ENCODE results near the gene DKKL1. TPM values are rescaled to one million over a fixed set of nuclear protein-coding genes. Genes with fewer than 3 reads are reported as not detected.

DKKL1 gene
- total RNA-seq, 1 experiment from 2014 or later: 0.95 TPM

DNA sequence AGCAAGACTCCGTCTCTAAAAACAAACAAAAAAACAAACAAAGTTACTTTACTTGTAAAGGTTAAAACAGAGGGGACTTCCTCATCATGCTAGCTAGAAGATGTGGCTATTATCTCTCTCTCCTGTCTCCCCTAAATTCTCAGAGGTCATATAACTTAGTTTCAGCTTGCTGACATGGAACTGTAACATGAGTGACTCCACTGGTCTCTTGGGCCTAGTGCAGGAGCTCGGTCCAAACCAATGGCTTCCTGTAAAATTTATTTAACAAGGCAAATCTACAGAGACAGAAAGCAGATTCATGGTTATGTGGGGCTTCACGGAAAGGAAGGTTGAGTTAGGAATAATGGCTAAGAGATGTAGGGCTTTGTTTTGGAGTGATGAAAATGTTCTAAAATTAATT lies 14.8 kb downstream of the DKKL1 start:
- in situ Hi-C loops (cut with HindIII; ENCODE audit: low pct_unique_long_range_greater_than_20kb, low sequenced_read_pairs): no loop called here
- H3K27ac ChIP-seq (ENCODE audit: low read length): no peak overlapping the region
- CTCF ChIA-PET: no interaction called here
- H3K36me3 ChIP-seq (ENCODE audit: control insufficient read depth, insufficient read depth, low read length): no peaks in the 10 kb centered on the region
- ATAC-seq (no peak), DNase-seq (ENCODE audit: low read depth, low spot score) (no peak)
- intact Hi-C loops (cut with micrococcal nuclease; ENCODE audit: unreplicated experiment): no loop called here
- POLR2A ChIA-PET: no interaction called here
- peaks cover 8% of the 10 kb centered on the region; the same call in 1 of the 2 replicates for H3K9me3 ChIP-seq (ENCODE audit: control insufficient read depth, insufficient read depth, low read depth, low read length)
- H3K27me3 ChIP-seq (ENCODE audit: control insufficient read depth, insufficient read depth, low read length): no peaks in the 10 kb centered on the region
- H3K4me3 ChIP-seq (ENCODE audit: low read depth in 2 of 2, low read length in 2 of 2): no peak overlapping the region
- no TSS peak for BruUV-seq (replicated peaks)
- no peak for TF ChIP-seq POLR2AphosphoS5 (IDR thresholded peaks at IDR 0.05; ENCODE audit: low read depth, low read length)
- TF ChIP-seq SIN3A (IDR thresholded peaks at IDR 0.05; ENCODE audit: borderline replicate concordance, insufficient read depth, low read depth, low read length): no peak
- TF ChIP-seq, protein P1, sequence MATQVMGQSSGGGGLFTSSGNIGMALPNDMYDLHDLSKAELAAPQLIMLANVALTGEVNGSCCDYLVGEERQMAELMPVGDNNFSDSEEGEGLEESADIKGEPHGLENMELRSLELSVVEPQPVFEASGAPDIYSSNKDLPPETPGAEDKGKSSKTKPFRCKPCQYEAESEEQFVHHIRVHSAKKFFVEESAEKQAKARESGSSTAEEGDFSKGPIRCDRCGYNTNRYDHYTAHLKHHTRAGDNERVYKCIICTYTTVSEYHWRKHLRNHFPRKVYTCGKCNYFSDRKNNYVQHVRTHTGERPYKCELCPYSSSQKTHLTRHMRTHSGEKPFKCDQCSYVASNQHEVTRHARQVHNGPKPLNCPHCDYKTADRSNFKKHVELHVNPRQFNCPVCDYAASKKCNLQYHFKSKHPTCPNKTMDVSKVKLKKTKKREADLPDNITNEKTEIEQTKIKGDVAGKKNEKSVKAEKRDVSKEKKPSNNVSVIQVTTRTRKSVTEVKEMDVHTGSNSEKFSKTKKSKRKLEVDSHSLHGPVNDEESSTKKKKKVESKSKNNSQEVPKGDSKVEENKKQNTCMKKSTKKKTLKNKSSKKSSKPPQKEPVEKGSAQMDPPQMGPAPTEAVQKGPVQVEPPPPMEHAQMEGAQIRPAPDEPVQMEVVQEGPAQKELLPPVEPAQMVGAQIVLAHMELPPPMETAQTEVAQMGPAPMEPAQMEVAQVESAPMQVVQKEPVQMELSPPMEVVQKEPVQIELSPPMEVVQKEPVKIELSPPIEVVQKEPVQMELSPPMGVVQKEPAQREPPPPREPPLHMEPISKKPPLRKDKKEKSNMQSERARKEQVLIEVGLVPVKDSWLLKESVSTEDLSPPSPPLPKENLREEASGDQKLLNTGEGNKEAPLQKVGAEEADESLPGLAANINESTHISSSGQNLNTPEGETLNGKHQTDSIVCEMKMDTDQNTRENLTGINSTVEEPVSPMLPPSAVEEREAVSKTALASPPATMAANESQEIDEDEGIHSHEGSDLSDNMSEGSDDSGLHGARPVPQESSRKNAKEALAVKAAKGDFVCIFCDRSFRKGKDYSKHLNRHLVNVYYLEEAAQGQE (IDR thresholded peaks at IDR 0.05; ENCODE audit: insufficient read depth in 1 of 2, low read depth in 2 of 2, low read length in 1 of 2): no peak
- TF ChIP-seq, protein P2, sequence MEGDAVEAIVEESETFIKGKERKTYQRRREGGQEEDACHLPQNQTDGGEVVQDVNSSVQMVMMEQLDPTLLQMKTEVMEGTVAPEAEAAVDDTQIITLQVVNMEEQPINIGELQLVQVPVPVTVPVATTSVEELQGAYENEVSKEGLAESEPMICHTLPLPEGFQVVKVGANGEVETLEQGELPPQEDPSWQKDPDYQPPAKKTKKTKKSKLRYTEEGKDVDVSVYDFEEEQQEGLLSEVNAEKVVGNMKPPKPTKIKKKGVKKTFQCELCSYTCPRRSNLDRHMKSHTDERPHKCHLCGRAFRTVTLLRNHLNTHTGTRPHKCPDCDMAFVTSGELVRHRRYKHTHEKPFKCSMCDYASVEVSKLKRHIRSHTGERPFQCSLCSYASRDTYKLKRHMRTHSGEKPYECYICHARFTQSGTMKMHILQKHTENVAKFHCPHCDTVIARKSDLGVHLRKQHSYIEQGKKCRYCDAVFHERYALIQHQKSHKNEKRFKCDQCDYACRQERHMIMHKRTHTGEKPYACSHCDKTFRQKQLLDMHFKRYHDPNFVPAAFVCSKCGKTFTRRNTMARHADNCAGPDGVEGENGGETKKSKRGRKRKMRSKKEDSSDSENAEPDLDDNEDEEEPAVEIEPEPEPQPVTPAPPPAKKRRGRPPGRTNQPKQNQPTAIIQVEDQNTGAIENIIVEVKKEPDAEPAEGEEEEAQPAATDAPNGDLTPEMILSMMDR (IDR thresholded peaks at IDR 0.05): no peak
- no peaks in the 10 kb centered on the region for H3K4me1 ChIP-seq (ENCODE audit: control insufficient read depth, insufficient read depth, low read length)

DNA sequence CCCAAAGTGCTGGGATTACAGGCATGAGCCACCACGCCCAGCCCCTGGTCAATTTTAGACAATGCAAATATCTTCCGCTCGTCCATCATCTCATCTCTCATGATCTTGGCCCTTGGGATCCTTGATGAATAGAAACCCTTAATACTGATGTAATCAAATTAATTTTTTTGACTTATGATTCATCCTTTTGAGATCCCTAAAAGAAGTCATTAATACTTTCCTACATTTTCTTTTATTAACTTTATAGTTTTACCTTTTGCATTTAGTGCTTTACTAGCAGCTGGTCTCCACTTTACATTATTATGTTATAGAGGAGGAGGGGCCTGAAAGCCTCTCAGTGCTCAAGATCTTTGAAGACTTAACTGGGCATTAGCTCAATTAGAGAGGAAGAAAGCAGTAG lies 16.7 kb downstream of the DKKL1 start:
- intact Hi-C loops (cut with micrococcal nuclease; ENCODE audit: unreplicated experiment) (no loop called here), in situ Hi-C loops (cut with HindIII; ENCODE audit: low pct_unique_long_range_greater_than_20kb, low sequenced_read_pairs) (no loop called here)
- POLR2A ChIA-PET: no interaction called here
- CTCF ChIA-PET: interaction anchor here (0.6 kb wide), 1 partner anchor 105 kb away, joined by 6 read pairs; no protein-coding TSS in a partner anchor
- Histone ChIP-seq H3K27ac (ENCODE audit: low read length) (no peak overlapping the region), H3K9me3 (ENCODE audit: control insufficient read depth, insufficient read depth, low read depth, low read length) (peaks cover 8% of the 10 kb centered on the region; the same call in 1 of the 2 replicates), H3K27me3 (ENCODE audit: control insufficient read depth, insufficient read depth, low read length) (no peaks in the 10 kb centered on the region), H3K36me3 (ENCODE audit: control insufficient read depth, insufficient read depth, low read length) (no peaks in the 10 kb centered on the region), H3K4me3 (ENCODE audit: low read depth in 2 of 2, low read length in 2 of 2) (no peak overlapping the region), H3K4me1 (ENCODE audit: control insufficient read depth, insufficient read depth, low read length) (no peaks in the 10 kb centered on the region)
- ATAC-seq (no peak), DNase-seq (ENCODE audit: low read depth, low spot score) (no peak)
- TF ChIP-seq TCF7L2 (IDR thresholded peaks at IDR 0.05; ENCODE audit: low read depth, low read length): no peak
- TF ChIP-seq, protein P1 (IDR thresholded peaks at IDR 0.05; ENCODE audit: insufficient read depth in 1 of 2, low read depth in 2 of 2, low read length in 1 of 2): no peak
- BruUV-seq (replicated peaks): no TSS peak

Data from Panc1 (cell line).